Left ventricle myocardium superior (tissue), 1 donor: ENCODE data around the gene ADRB2. TPM values are rescaled to one million over a fixed set of nuclear protein-coding genes. Genes with fewer than 3 reads are reported as not detected.
A peak's percentile ranks its signal among the peaks of the same experiment; 100 is the strongest.
"Not testable (repeated sequence)": the region's sequence is repeated elsewhere in the genome, so short reads cannot be mapped to it uniquely, and the experiment has no call there.

Experiments used
- ATAC-seq: fragments of 200-7000 bp; cut with Tn5 transposase; one replicate; pipeline ENCODE4 v1.9.1; 2020; ENCODE audit warnings: mild to moderate bottlenecking, moderate library complexity
- DNase-seq: peaks from one replicate; pipeline ENCODE4 v3.0.0-alpha.2; 2020
- intact Hi-C: fragments of 100-400 bp; cut with micrococcal nuclease; formaldehyde crosslinking; loops from one replicate; pipeline ENCODE4 v1.11.0; 2022
- total RNA-seq: library from RNA; stranded (reverse); fragmentation: NEBNext Ultra II Directional; extraction: Animal tissue kit (Norgen Biotek cat#: 25700); gene quantifications from one replicate; pipeline ENCODE4 v1.2.1, GENCODE V29; 2021
- donor health status: DM: no; HTN: yes; CAD: no; lungs with severe emphysema.

Gene ADRB2
- total RNA-seq, 1 donor from 2014 or later: 5.4 TPM

DNA sequence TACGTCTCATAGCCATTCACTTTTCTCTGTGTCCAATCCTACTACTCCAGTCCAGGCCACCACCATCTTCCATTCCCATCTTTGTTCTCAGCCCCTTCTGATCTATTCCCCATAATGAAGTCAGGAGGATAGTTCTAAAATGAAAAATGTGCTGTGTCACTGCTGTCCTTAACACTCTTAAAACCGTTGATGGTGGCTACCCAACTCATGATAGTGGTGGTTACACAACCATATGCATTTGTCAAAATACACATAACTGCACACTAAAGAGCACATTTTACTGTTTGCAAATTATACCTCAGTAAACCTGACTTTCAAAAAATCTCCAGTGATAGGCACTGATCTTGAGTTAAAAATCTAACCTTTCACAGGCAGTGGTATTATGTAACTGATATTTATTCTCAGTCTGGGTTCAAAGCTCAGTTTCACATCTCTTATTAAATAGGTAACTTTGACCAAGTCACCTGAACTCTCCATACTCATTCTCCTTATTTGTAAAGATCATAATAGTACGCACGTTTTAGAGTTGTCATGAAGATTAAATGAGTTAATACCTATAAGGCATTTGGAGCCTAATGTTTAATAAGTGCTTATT, 24.6 kb upstream of the ADRB2 start:
- intact Hi-C loops: loop anchor here (10.0 kb wide), 1 partner anchor 57 kb away; no protein-coding TSS in a partner anchor
- ATAC-seq: no peak

GRCh38 chr5:148803451-148803850, 23.0 kb upstream of the ADRB2 start:
- ATAC-seq, DNase-seq: not testable (repeated sequence)
- intact Hi-C loops: loop anchor here (10.0 kb wide), 1 partner anchor 59 kb away; no protein-coding TSS in a partner anchor

More for the DNA sequence above, 24.6 kb upstream of the ADRB2 start:
- DNase-seq: no peak

DNA sequence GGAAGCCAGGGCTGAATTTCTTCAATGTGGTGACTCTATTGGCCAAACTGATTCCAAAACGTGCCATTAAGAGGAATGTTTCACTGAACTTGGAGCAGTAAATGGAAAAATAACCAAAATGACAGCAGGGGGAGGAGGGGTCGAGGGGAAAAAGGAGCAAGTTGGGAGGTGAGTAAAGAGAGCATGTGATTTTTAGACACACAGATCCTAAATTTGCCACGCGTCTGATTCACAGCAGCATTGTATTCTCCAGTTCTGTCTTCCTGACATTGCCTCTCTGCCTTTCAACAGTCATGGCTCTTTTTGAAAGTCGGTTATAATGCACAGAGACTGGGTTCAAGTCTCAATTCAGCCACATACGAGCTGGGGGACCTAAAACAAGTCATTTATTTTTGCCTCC, 22.0 kb upstream of the ADRB2 start:
- no peak for ATAC-seq
- intact Hi-C loops: loop anchor here (10.0 kb wide), 1 partner anchor 60 kb away; no protein-coding TSS in a partner anchor
- DNase-seq: no peak

DNA sequence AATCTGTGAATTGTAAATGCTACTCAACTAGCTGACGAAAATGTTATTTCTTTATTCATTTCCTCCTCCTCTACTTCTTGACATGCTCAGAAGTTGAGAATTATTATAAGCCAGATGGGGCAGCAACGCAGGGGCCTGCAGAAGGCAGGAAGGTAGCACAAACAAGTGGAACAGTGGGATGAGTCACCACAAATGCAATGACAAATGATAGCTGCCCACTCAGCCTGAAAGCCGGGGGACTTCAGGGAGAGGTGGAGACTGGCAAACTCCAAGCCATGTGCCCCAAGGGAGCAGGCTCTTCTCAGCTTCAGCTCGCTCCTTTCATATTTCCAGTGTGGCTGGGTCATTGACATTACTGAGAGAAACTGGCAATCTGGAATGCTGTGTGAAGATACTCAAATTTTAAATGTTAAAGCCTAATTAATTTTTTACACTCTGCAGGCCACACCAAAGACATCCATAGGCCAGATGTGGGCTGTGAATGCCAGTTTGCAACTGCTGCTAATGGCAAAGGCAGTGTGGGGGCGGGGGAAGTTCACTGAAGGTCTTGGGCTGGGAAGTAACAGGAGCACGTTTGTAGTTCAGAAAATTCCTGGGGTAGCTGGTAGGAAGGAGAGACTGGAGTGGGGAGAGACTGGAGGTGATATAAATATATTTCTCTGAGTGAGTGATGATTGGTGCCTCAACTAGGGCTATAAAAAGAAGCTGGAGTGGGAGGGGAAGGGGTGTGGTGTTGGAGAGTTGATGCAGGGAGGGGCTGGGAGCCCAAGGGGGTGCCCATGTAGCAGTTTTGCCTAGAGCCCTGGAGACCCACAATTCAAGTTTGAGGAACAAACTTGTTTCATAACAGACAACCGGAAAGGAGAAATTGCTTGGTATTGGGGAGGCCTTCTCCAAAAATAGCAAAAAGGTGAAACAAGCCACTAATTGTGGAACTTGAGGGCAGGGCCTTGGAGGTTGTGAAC, 20.8 kb upstream of the ADRB2 start:
- DNase-seq (peak; percentile 75), ATAC-seq (peak; percentile 97)
- intact Hi-C loops: loop anchor here (10.0 kb wide), 1 partner anchor 61 kb away; no protein-coding TSS in a partner anchor

DNA sequence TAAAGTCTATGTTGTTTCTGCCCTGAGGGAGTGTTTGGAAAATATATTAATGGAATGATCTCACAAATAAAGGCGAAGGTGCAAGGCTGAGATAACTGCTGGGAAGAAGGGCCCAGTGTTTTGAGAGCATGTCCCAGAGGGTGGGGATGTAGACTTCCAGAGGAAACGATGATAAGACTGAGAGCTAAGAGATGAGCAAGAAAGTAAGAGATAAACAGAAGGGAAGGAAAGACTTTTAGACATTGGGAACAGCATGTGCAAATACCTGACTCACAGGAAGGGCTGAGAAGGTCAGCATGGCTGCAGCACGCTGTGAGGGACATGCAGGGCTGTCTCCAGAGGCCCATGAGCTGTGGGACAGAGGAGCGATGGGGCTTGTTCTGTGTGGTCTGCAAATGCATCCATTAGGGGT, 19.9 kb upstream of the ADRB2 start:
- DNase-seq (no peak), ATAC-seq (peak; percentile 18)
- intact Hi-C loops: loop anchor here (10.0 kb wide), 1 partner anchor 62 kb away; no protein-coding TSS in a partner anchor

DNA sequence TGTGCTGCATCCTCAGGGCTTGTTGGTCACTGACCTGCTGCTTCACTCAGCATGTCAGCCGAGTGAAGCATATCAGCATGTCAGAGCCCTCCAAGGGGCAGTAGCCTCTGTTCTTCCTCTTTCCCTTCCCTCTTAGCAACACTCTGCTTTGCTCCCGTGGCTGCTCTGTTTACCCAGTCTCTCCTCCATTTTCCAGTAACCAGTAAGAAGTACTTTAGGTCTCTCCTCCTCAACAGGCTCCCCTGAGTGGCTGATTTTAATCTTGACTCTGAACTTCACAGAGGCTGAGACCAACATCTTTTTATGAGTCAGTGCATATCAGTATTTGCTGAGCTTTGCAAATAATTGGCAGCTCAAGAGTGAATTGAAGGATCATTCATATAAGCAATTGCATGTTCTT, 18.6 kb upstream of the ADRB2 start:
- no peak for DNase-seq
- peak; percentile 22 for ATAC-seq
- intact Hi-C loops: loop anchor here (10.0 kb wide), 1 partner anchor 63 kb away; no protein-coding TSS in a partner anchor

GRCh38 chr5:148808864-148809642, 17.4 kb upstream of the ADRB2 start:
- intact Hi-C loops: loop anchor here (10.0 kb wide), 1 partner anchor 64 kb away; no protein-coding TSS in a partner anchor
- DNase-seq: peak; percentile 51

GRCh38 chr5:148809781-148810524, 16.5 kb upstream of the ADRB2 start:
- DNase-seq (no peak), ATAC-seq (no peak)
- intact Hi-C loops: loop anchor here (10.0 kb wide), 1 partner anchor 65 kb away; no protein-coding TSS in a partner anchor

More at GRCh38 chr5:148808864-148809642, 17.4 kb upstream of the ADRB2 start:
- ATAC-seq: peak; percentile 28

GRCh38 chr5:148810823-148811222, 15.6 kb upstream of the ADRB2 start:
- DNase-seq (no peak), ATAC-seq (no peak)
- intact Hi-C loops: no loop called here

- intact Hi-C loops: no loop called here
- DNase-seq (no peak), ATAC-seq (no peak)
Measured at GRCh38 chr5:148811756-148812155, 14.7 kb upstream of the ADRB2 start.

DNA sequence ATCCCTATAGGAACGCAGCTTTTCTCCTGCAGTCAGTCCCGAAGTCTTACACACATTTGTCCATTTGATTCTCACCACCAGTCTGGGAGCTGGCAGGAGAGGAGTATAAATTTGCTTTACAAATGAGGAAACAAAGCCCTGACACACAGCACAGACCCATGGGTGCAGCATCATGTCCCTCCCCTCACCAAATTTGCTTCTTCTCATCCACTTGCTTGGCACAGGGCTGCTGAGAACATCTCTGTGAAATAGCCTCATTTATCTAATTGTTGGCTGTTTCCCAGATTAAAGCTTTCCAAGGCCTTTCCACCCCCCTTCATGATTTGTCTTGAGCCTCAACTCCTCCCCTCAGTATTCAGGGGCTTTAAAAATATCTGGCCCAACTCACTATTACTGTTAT, 11.3 kb upstream of the ADRB2 start:
- intact Hi-C loops: no loop called here
- no peak for DNase-seq
- ATAC-seq: no peak

GRCh38 chr5:148815578-148815977, 10.8 kb upstream of the ADRB2 start:
- intact Hi-C loops: no loop called here
- no peak for ATAC-seq
- no peak for DNase-seq

- no peak for ATAC-seq
- no peak for DNase-seq
- intact Hi-C loops: no loop called here
Measured at GRCh38 chr5:148816357-148816756, 10.1 kb upstream of the ADRB2 start.

DNA sequence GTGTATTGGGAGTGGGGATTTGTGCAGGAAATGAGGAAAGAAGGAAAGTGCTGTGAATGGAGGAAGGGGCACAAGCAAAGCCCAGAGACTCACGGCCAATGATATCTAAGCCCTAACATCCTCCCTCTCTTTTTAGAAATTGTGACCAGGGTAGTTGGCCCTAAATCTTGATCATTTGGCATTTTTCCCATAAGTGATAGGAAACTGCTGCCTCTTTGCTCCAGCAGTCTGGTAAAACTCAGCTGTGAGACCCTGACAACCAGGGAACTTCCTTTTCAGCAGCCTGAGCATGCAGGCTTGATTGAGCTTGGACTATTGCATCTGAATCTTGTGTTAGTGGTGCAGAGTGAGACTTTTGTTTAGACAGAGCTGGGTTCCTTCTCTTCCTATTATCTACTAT, 9.6 kb upstream of the ADRB2 start:
- intact Hi-C loops: no loop called here

DNA sequence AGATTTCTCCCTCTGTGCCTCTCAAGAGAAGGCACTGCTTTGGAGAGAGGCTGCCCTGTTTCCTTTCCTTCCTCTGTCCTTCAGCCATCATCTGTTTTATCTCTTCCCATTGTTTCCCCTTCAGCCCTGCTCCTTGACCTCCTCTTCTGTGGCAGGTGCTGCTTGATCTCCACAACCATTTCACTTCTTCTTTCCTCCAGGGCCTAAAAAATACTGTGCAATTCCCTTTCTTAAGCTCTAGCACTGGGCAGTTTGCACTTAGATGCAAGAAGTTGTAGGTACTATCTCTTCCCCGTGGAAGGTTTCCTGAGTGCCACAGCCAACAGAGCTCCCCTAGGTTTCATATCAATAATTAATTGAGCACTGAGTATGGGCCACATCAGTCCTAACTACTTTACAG, 8.8 kb upstream of the ADRB2 start:
- intact Hi-C loops: no loop called here
- ATAC-seq (no peak), DNase-seq (no peak)

More for the DNA sequence above, 9.6 kb upstream of the ADRB2 start:
- ATAC-seq (no peak), DNase-seq (no peak)

DNA sequence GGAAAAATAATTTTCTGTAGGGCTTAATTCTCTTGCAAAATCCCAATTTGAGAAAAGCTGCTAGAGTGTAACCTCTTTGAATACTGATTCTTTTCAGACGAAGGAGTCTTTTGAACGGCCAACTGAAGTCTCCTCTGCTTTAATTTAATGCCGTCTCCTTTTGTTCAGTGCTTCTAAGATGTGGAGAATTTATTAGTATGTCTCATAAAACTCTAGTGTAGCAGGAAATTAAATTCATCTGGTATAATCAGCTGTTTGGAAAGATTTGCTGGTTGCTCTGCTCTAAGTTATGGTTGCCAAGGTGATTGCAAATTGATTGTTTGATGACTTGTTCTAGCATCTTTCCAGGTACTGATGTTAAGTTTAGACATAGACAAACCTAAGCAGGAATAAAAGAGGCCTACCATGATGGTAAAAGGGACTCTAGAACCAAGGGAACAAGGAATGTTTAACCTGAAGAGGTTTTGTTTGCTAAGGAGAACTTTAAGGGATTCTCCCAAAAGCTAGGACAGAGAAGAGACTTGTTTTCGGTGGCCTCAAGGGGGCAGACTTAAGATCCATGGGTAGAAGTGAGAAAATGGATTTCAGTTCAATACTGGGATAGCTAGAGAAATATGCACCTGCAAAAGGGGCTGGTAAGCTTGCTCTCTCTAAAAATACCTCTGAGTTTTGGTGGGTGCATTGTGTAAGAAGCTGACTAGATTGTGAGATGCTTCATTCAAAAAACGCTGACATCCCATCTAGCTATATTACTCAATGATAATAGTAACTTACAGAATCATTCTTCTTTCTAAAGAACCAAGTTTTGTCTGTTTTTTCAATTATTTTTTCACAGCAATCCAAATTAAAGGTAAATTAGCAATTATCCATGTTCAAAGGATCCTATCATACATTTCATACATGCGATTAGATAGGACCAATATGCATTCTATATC, 5.7 kb upstream of the ADRB2 start:
- no peak for DNase-seq
- ATAC-seq: peak; percentile 26
- intact Hi-C loops: loop anchor here (10.0 kb wide), 1 partner anchor 134 kb away; no protein-coding TSS in a partner anchor

DNA sequence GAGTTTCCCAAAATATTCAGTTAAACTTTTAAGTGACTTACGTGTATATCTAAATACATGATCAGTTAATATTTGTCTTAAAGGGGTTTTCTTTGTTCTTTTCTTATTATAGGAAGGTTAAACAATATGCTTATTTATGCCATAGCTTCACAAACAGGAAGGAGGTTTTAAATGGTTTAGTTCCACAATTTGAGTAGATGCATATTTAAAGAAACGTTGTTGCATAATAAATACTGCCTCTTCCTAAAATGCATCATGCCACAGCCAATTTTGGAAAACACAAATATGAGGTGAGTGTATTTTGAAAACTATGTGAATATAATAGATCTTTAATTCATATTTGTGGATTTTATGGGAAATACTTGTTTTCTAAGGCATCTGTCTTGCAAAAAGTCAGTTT, 2.5 kb upstream of the ADRB2 start:
- DNase-seq: no peak
- no peak for ATAC-seq
- intact Hi-C loops: loop anchor here (10.0 kb wide), 1 partner anchor 131 kb away; no protein-coding TSS in a partner anchor
